ENCODE measurements around the gene CHEK2. TPM values are rescaled to one million over a fixed set of nuclear protein-coding genes. Genes with fewer than 3 reads are reported as not detected.

CHEK2 gene
- total RNA-seq, 1 experiment from 2014 or later, result 61.1 TPM

DNA sequence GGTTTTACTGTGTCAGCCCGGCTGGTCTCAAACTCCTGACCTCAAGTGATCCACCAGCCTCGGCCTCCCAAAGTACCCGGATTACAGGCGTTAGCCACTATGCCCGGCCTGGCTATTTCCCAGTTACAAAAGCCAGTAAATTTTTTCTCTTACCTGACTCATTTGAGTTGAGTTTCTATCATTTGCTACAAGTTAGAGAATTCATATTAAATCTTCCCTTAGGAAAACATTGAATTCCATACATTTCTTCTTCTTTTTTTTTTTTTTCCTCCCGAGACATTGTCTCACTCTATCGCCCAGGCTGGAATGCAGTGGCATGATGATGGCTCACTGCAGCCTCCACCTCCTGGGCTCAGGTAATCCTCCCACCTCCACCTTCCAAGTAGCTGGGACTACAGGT lies 26.0 kb downstream of the CHEK2 start:
- H4K91ac ChIP-seq (ENCODE audit: insufficient read length, low read depth, low read length), result no peak overlapping the region
- no peak overlapping the region for H2BK120ac ChIP-seq (ENCODE audit: low read depth, low read length, poor library complexity, severe bottlenecking)
- H4K8ac ChIP-seq (replicated peaks; ENCODE audit: insufficient read length, low read depth, low read length), result no peak overlapping the region
- no peak overlapping the region for H2BK20ac ChIP-seq (ENCODE audit: low read depth, low read length, poor library complexity, severe bottlenecking)
- TF ChIP-seq, protein P1, sequence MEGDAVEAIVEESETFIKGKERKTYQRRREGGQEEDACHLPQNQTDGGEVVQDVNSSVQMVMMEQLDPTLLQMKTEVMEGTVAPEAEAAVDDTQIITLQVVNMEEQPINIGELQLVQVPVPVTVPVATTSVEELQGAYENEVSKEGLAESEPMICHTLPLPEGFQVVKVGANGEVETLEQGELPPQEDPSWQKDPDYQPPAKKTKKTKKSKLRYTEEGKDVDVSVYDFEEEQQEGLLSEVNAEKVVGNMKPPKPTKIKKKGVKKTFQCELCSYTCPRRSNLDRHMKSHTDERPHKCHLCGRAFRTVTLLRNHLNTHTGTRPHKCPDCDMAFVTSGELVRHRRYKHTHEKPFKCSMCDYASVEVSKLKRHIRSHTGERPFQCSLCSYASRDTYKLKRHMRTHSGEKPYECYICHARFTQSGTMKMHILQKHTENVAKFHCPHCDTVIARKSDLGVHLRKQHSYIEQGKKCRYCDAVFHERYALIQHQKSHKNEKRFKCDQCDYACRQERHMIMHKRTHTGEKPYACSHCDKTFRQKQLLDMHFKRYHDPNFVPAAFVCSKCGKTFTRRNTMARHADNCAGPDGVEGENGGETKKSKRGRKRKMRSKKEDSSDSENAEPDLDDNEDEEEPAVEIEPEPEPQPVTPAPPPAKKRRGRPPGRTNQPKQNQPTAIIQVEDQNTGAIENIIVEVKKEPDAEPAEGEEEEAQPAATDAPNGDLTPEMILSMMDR (conservative IDR thresholded peaks at IDR 0.05), result no peak
- H3K79me2 ChIP-seq (ENCODE audit: insufficient read depth, low read length), result no peaks in the 10 kb centered on the region
- peaks cover 0 to 2% of the 10 kb centered on the region in 2 experiments; a peak in 2 of 4 replicates for H3K4me1 Mint-ChIP-seq
- no peak overlapping the region for H2BK5ac ChIP-seq (ENCODE audit: insufficient read length, low read length)
- no peaks in the 10 kb centered on the region for H3K79me1 ChIP-seq (ENCODE audit: insufficient read depth, low read depth, low read length, poor library complexity, severe bottlenecking)
- H3K27ac ChIP-seq (ENCODE audit: insufficient read length, low read depth, low read length), result no peak overlapping the region
- H3K4me1 ChIP-seq (ENCODE audit: insufficient read depth, low read length), result no peaks in the 10 kb centered on the region
- H3K4me3 Mint-ChIP-seq, result no peak overlapping the region
- H3K14ac ChIP-seq (ENCODE audit: insufficient read depth, low read length), result no peak overlapping the region
- peak overlapping the region in 2 of 3 experiments; percentile 55 to 73; a peak in 2 of 7 replicates for H3K27ac Mint-ChIP-seq
- no peak overlapping the region for H2BK15ac ChIP-seq (ENCODE audit: low read depth, low read length)
- H3K9me3 ChIP-seq (ENCODE audit: control insufficient read depth, low read depth, low read length), result no peaks in the 10 kb centered on the region
- no peak overlapping the region for H3K9ac ChIP-seq (ENCODE audit: extremely low read depth, insufficient read length, low read length)
- no peak overlapping the region for H4K5ac ChIP-seq (ENCODE audit: insufficient read length, low read depth, low read length)
- H2AFZ ChIP-seq (ENCODE audit: low read length), result no peak overlapping the region
- H3K27me3 Mint-ChIP-seq (ENCODE audit: low read depth), result no peaks in the 10 kb centered on the region
- H3K4me2 ChIP-seq (ENCODE audit: insufficient read depth, insufficient read length, low read length), result no peak overlapping the region
- no peak for DNase-seq
- H3K23me2 ChIP-seq (ENCODE audit: insufficient read length, low read depth, low read length, poor library complexity, severe bottlenecking), result no peaks in the 10 kb centered on the region
- no peak overlapping the region for H2AK5ac ChIP-seq (ENCODE audit: insufficient read length, low read length)
- H3K56ac ChIP-seq (ENCODE audit: insufficient read length, low read depth, low read length), result no peak overlapping the region
- no peaks in the 10 kb centered on the region for H3K9me3 Mint-ChIP-seq
- H3K4ac ChIP-seq (ENCODE audit: low read depth, low read length), result no peak overlapping the region
- peaks cover 35 to 66% (median 56%) of the 10 kb centered on the region in 3 experiments for H3K36me3 Mint-ChIP-seq (ENCODE audit: insufficient read depth in 1 of 3, low read depth in 3 of 3)
- no peak overlapping the region for H3T11ph ChIP-seq (ENCODE audit: low read length)
- H3K27me3 ChIP-seq (ENCODE audit: insufficient read depth, low read length), result no peaks in the 10 kb centered on the region
- WGBS (ENCODE audit: extremely low coverage, insufficient read length, low lambda C conversion rate), result no CpG with 5 or more reads among the region's 7 CpGs
- H3K18ac ChIP-seq (ENCODE audit: insufficient read length, low read depth, low read length), result no peak overlapping the region
- H2BK12ac ChIP-seq (ENCODE audit: insufficient read length, low read depth, low read length), result no peak overlapping the region
- H3K23ac ChIP-seq (ENCODE audit: insufficient read length, low read depth, low read length), result no peak overlapping the region
- no peaks in the 10 kb centered on the region for H4K20me1 ChIP-seq (ENCODE audit: control insufficient read depth, insufficient read depth, insufficient read length)

Data from H9 (cell line).